ENCODE results near the gene AIRE.
"Not testable (repeated sequence)": the region's sequence is repeated elsewhere in the genome, so short reads cannot be mapped to it uniquely, and the experiment has no call there.

Gene AIRE

GRCh38 chr21:44338971-44339910, 53.6 kb downstream of the AIRE start, which contains the start of gene CFAP410:
TSS of gene CFAP410 (minus strand) at chr21:44339390. CDS start at chr21:44339194, 196 bp downstream.
- DNase-seq = peak; percentile 97

DNA sequence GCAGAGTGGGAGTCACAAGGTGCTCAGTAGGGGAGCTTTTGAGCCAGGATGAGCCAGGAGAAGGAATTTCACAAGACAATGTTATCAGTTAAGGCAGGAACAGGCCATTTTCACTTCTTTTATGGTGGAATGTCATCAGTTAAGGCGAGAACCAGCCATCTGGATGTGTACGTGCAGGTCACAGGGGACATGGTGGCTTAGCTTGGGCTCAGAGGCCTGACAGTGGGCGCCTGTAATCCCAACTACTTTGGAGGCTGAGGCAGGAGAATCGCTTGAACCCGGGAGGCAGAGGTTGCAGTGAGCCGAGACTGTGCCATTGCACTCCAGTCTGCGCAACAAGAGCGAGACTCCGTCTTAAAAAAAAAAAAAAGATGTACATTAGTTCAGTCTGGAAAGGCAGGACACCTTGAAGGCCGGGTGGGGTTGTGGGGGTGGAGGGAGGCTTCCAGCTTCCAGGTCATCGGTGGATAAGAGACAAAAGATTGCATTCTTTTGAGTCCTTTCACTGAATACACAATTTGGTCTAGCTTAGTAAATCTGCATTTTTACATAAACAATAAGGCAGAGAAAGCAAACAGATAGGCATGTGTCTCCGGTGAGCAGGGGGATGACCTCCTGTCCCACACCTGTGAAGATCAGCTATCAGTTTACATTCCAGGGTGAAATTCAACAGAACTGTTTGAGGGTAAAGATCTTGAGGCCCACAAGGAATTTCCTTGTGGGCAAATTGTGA, 56.2 kb downstream of the AIRE start:
- DNase-seq = not testable (repeated sequence)

DNA sequence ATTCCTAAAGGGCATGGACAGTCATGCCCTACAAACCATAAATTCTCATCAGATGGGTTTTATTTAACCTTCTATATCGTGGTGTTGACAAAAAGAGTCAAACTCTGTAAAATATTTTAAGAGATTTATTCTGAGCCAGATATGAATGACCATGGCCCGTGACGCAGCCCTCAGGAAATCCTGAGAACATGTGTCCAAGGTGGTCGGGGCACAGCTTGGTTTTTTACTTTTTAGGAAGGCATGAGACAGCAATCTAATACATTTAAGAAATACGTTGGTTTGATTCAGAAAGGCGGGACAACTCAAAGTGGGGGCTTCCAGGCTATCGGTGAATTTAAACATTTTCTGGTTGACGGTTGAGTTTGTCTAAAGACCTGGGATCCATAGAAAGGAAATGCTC, 57.3 kb downstream of the AIRE start:
- not testable (repeated sequence) for DNase-seq

DNA sequence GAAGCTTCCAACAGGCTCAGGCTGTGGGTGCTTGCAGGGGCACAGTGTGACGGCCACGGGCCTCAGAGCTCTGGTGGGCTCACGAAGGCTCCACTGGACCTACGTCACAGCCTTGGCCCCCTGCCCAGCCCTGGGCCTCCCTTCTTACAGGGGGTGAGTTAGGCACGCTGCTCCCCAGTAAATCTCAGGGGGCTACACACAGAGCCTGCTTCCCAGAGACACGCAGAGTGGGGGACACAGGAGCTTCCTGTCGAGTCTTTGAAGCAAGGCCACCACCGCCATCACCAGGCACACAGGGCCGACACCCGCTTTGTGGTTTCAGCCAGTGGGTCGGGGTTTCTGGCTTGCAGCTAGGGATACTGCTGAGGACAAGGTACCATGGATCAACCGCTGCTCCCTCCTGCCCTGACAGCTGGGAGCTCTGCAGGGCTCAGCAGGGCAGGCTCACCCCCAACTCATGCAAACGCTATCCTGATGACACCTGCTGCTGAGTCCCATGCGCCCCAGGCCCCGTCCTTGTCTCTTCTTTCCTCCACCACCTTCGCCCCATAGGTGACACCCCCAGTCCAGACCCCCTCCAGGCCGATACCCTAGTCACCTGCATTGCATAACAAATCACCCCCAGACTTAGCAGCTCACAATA, 59.0 kb downstream of the AIRE start:
- no peak for DNase-seq

DNA sequence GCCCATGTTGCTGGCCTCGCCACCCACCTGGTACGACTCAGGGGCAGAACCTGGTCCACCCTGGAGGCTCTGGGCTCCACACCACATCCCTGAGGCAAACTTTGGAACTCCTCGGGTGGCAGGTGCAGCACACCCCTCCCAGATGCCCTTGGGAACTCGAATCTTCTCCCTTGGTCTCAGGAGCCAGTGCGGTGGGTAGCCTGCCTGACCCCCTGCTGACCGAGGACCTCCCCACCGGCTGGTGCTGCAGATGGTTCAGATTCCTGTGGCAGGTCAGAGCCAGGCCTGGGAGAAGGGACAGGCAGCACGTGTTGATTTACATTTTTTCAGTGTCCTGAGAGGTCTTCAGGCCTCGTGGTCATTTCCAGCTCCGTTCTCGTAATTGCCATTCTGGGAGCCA, 59.8 kb downstream of the AIRE start:
- DNase-seq = no peak

DNA sequence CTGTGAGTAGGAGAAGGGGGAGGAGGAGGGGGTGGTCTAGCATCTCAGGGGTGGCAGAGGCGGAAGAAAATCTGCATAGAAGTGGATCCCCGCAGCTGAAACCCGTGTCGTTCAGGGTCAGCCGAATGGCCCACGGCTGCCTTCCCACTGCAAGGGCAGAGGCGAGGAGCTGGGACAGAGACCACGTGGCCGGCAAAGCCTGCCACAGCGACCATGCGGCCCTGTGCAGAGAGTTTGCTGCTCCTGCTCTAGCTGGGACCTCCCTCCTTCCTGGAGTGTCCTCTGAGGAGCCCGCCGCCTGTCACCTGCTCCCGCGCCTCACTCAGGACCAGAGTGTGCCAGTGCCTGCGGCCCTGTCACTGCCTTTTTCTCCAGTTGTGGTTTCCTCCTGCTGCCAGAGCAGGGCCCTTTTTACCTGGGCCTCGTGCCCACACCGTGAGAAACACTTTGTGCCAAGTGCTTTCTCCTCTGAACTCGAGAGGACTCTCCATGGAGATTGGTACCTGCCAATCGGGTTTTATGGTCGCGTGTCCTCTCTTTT, 62.3 kb downstream of the AIRE start:
- DNase-seq = no peak

Data from right hindlimb (tissue), 1 donor.